Astrocyte of the cerebellum (primary cell): ENCODE data around the gene FBXO40.

Experiments
- DNase-seq: peaks from one replicate; pipeline ENCODE4 v3.0.0-alpha.2; 2011; ENCODE audit warnings: low read depth
- H3K4me3 ChIP-seq: 2 replicates; pipeline ENCODE4 v1.5.1; 2011; ENCODE audit warnings: mild to moderate bottlenecking, low read depth, low read length, moderate library complexity
- in situ Hi-C: cut with HindIII; loops from 2 replicates; pipeline ENCODE4 v1.10.0; 2017; ENCODE audit warnings: low sequenced_read_pairs
- TF ChIP-seq, protein P1 (sequence below): IDR thresholded peaks from 2 replicates; pipeline ENCODE4 v1.5.1; 2012; ENCODE audit warnings: low read length, low read depth, moderate library complexity, mild to moderate bottlenecking; ENCODE audit errors: missing control alignments

FBXO40 gene

GRCh38 chr3:121659586-121659985 lies 66.4 kb downstream of the FBXO40 start:
- TF ChIP-seq, protein P1, sequence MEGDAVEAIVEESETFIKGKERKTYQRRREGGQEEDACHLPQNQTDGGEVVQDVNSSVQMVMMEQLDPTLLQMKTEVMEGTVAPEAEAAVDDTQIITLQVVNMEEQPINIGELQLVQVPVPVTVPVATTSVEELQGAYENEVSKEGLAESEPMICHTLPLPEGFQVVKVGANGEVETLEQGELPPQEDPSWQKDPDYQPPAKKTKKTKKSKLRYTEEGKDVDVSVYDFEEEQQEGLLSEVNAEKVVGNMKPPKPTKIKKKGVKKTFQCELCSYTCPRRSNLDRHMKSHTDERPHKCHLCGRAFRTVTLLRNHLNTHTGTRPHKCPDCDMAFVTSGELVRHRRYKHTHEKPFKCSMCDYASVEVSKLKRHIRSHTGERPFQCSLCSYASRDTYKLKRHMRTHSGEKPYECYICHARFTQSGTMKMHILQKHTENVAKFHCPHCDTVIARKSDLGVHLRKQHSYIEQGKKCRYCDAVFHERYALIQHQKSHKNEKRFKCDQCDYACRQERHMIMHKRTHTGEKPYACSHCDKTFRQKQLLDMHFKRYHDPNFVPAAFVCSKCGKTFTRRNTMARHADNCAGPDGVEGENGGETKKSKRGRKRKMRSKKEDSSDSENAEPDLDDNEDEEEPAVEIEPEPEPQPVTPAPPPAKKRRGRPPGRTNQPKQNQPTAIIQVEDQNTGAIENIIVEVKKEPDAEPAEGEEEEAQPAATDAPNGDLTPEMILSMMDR, result no peak
- in situ Hi-C loops, result no loop called here
- DNase-seq, result no peak
- H3K4me3 ChIP-seq, result no peak overlapping the region

DNA sequence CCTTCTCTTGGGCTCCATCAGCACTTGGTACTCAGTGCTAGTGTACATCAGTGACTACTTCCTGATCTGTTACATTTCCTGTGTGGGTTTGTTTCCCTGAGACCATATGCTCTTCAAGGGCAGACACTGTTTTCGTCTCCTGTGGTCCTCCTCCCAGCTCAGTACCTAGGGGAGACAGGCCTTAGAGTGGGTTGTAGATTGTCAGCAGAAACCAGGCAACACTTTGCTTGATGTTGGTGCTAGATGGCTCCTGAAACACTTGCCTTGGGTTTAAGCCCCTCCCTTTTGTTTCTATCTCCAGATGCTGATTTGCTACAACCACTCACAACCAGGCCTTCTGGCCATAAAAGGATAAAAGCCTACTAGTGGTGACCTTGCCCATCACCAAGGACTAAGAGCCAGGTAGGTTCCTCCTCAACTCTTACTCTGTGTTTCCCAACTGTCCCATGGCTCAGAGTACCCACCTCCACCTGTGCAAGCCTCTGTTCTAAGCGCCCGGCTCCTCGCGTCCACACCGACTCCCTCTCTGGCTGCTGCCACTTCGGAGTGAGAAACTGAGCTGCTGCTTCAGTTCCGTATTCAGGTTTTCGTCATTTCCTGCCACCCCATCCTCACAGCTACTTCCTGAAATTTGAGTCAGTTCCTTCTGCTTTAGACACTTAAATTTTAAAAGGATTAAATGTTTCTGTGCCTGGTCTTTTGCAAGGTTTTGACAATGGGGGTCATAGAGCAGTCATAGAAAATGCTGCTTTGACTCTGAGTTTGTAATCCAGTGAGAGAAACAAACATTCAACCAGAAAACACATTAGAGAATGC lies 67.4 kb downstream of the FBXO40 start, which contains the start of gene HCLS1:
Gene HCLS1, minus strand, starts transcription at position 548 of the 816 bp plus-strand sequence. CDS start 2,556 bp downstream, outside the sequence.
- in situ Hi-C loops, result no loop called here
- no peak for DNase-seq
- H3K4me3 ChIP-seq, result no peak within 1 kb of the TSS
- TF ChIP-seq, protein P1, result no peak

GRCh38 chr3:121661376-121661775 lies 68.2 kb downstream of the FBXO40 start:
- no peak overlapping the region for H3K4me3 ChIP-seq
- in situ Hi-C loops, result no loop called here
- no peak for DNase-seq
- TF ChIP-seq, protein P1, result no peak

- H3K4me3 ChIP-seq, result no peak overlapping the region
- in situ Hi-C loops, result no loop called here
- TF ChIP-seq, protein P1, result no peak
- DNase-seq, result no peak
These were observed 69.6 kb downstream of the FBXO40 start for GRCh38 chr3:121662742-121663141.

DNA sequence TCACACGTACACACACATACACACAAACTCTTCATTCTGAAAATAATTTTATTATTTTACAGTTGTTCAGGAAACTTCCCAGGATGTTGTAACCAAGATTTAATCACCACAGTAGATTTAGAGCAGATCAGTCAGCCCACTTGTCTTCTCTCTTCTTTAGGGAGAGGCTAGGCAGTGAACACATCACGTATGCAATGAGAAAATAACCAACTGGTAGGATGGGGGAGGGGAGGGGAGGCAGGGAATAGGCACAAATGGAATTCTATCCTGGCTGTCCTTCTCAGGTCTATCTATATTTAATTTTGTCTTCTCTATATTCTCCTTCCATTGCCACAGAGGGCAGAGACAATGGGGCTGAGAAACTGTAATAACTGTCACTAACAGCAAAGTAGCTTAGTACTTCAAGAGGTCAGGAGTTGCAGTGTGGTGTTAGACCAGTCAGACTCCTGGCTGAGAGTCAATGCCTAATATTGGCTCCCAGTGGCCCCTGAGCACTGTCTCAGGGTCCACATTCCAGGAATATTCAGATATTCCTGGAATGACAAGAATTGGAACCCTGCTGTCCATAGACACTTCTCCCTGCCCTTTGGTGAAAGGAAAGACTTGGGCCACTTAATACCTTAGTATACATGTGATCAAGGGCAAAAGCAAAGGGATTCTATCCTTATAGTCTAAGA lies 70.1 kb downstream of the FBXO40 start:
- no peak overlapping the region for H3K4me3 ChIP-seq
- in situ Hi-C loops, result no loop called here
- TF ChIP-seq, protein P1, result no peak
- DNase-seq, result no peak

- TF ChIP-seq, protein P1, result no peak
- in situ Hi-C loops, result no loop called here
- H3K4me3 ChIP-seq, result no peak overlapping the region
- no peak for DNase-seq
These were observed 72.3 kb downstream of the FBXO40 start for GRCh38 chr3:121665488-121665887.
